Activated T-cell treated with anti-CD3 and anti-CD28 coated beads for 4 hours (primary cell): Measurements from ENCODE around the gene DMRTC2.
"Not testable (repeated sequence)": the region's sequence is repeated elsewhere in the genome, so short reads cannot be mapped to it uniquely, and the experiment has no call there.

ENCODE experiments used
- DNase-seq: peaks from one replicate; pipeline ENCODE4 v3.0.0-alpha.2; 2020

The DMRTC2 gene

DNA sequence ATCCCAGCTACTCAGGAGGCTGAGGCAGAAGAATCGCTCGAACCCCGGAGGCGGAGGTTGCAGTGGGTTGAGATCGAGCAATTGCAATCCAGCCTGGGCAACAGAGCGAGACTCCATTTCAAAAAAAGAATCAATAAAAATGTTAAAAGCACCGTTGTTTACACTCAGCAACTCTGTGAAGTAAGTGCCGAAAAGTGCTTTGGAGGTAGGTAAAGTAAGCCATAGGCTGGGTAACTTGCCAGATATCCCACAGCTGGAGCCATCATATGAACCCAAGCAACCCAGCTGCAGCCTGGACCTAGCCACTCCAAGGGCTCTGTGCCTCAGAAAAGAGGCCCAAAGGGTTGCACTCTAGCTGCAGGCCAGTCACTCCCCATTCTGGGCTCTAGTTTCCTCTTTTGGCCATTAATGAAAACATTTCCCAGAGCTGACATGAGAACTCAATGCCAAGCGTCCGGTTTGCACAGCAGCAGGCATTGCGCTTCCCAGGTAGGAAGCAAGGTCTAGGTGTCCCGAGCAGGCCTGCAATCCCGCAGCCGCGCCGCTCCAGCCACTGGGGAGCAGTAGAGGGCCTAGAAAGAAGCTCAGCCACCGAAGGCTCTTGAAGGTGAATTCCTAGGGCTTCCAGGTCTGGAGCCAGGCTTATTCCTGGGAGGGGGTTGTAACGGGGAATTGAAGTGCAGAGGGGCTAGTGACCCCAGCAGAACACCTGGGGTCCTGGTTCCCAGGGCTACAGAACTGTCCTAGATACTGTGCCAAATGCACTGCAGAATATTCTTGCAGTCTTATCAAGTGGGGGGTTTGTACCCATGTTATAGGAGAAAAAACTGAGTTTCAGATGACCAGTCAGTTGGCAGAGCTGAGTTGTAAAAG, 28.2 kb downstream of the DMRTC2 start:
- DNase-seq: peak; percentile 54

GRCh38 chr19:41875973-41876372, 31.1 kb downstream of the DMRTC2 start:
- DNase-seq: not testable (repeated sequence)

DNA sequence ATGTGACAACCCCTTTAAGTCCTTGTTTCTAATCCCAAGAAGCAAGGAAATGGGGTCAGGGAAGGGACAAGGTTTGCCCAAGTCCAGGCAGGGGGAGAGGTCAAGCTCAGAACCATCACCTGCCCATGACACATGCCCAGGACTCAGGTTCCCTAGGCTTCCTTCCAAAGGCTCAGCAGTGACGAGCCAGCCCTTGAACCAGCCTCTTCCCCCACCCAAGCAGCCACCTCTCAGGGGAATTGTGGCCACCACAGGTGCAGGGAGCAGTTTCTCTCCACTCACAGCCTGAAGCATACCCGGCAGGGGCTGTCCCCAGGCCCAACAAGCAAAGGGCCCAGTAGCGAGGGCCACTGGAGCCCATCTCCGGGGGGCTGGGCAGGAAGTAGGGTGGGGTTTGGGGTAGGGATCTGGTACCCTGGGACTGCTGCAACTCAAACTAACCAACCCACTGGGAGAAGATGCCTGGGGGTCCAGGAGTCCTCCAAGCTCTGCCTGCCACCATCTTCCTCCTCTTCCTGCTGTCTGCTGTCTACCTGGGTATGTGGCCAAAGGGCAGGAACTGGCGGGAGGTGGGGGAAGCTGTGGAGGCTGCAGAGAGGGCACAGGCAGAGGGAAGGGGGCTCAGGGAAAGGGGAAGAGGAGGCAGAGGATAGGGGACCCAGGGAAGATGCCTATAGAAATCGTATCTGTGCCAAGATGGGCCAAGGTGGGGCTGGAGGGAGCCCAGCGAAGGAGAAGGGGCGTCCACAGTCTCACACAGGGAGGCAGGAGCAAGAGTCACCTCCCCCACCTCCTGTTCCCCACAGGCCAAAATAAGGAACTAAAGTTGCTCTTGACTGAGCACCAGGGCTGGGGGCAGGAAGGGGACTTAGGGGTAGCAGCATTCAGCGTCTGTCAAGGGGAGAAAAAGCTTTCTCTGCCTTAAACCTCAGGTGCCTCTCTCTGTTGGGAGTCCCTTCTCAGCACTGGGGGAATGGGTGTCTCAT, 32.3 kb downstream of the DMRTC2 start, which contains the start of gene CD79A:
TSS of gene CD79A (plus strand) at position 433 of the 986 bp plus-strand sequence. CDS start at position 459, 26 bp downstream.
- no peak for DNase-seq

DNA sequence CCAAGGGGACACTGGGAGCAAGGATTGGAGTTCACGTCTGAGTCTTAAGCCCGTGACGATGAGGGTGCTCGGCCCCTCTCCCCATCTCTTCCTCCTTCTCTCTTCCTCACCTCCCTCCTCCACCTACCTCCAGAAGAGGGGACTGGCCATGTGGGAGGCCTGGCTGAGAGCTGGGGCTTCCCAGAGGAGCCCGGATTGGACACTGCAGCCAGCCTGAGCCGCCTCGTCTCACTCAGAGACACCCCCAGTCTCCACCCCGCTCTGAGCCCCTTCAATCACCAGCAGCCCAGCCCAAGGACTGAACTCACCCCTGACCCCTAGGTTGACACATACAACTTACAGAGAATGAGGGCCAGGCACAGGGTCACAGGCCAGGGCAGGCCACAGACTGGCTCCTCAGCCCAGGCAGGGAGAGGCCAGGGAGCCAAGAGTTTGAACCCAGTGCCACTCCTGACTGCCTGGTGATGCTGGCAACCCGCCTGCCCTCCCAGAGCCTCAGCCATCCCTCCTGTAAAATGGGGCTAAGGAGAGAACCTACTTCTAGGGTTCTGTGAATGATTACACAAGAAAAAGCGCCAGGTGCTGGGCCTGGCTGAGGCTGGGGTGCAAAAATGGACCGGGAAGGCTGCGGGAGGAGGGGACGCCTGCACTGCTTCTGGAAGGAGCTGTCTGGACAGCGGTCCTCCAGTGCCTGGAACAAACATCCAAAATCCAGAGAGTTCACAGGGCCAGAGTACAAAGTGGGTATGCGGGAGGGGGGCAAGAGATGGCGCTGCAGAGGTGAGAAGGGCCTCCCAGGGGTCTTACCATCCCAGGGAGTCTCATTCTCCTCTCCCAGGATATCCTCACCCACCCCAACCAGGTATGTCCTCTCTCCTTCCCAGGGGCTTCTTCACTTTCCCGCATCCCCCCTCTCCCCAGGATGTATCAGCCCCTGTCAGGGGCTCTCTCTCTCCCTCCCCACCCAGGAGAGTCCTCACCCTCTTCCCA, 33.4 kb downstream of the DMRTC2 start:
- DNase-seq: no peak

- no peak for DNase-seq
Measured at GRCh38 chr19:41879080-41879479, 34.2 kb downstream of the DMRTC2 start.

DNA sequence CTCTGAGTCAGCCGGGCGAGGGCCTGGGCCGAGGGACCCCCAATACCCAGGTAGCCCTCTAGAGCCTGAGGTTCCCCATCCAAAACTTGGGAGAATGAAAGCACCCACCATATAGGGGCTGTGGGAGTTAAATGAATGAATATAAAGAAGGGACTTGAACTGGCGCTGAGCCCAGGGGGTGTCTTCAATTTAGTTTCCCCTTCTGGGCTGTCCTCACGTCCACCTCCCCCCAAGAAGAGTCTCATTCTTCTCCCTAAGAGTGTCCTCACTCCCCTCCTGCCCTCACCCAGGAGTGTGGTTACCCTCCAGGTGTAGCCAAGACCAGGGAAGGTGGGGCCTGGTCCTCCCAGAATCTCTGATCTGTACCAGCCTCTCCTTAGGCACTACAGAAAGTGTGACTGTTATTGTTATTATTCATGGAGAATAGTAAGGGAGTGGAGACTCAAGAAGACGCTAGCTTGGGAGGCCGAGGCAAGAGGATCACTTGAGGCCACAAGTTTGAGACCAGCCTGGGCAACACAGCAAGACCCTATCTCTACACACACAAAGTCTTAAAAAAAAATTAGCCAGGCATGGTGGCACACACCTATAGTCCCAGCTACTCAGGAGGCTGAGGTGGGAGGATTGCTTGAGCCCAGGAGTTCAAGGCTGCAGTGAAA, 35.0 kb downstream of the DMRTC2 start:
- no peak for DNase-seq

GRCh38 chr19:41880329-41880708, 35.5 kb downstream of the DMRTC2 start:
- DNase-seq: no peak

GRCh38 chr19:41882568-41883462, 38.0 kb downstream of the DMRTC2 start, which contains the start of gene ARHGEF1:
Gene ARHGEF1, plus strand, starts transcription at chr19:41883184. Its CDS starts 4,899 bp downstream, at chr19:41888083.
- DNase-seq: peak; percentile 46

DNA sequence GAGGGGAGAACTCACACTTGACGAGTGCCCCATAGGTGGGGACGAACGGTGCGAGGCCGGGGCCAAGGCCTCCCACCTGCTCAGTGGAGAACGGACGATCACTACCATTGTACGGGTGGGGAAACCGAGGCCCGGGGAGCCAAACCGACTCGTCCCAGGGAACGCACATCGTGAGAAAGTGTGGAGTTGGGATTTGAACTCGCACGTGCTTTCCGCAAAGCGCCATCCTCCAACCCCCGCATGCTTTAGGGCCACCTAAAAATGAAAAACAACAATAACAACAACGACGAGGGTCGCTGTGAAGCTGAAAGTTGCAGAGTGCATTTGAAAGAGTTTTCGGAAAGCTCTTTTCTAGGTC, 38.6 kb downstream of the DMRTC2 start:
- no peak for DNase-seq

GRCh38 chr19:41883821-41884733, 39.2 kb downstream of the DMRTC2 start:
- DNase-seq: peak; percentile 74

- DNase-seq: no peak
Measured at GRCh38 chr19:41886761-41887710, 42.2 kb downstream of the DMRTC2 start.

GRCh38 chr19:41887711-41888382, 43.0 kb downstream of the DMRTC2 start:
- peak; percentile 82 for DNase-seq

GRCh38 chr19:41888926-41889325, 44.1 kb downstream of the DMRTC2 start:
- no peak for DNase-seq

- no peak for DNase-seq
Measured at GRCh38 chr19:41889896-41890295, 45.1 kb downstream of the DMRTC2 start.

GRCh38 chr19:41890936-41891335, 46.1 kb downstream of the DMRTC2 start:
- no peak for DNase-seq

DNA sequence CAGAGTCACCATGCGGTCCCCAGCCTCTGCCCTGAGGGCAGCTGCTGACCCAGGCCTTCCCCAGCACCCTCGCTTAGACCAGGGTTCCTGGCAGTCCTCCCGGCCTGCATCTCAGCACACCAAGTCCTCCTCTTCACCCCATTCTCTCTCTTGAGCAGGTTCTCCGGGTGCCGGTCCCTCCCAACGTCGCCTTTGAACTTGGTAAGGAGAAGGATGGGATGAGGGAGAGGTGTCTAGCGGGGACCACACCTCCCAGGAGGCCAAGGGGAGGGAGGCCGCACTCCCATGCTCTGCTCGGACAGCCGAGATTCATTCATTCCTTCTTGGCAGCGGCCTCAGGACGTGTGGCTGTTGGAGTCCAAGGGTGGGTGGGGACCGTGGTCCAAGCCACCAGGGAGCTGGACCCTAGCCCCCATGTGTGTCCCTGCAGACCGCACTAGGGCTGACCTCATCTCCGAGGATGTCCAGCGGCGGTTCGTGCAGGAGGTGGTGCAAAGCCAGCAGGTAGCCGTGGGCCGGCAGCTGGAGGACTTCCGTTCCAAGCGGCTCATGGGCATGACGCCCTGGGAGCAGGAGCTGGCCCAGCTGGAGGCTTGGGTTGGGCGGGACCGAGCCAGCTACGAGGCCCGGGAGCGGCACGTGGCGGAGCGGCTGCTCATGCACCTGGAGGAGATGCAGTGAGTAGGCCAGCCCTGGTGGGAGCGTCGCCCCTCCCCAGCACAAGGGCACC, 47.5 kb downstream of the DMRTC2 start:
- no peak for DNase-seq

- no peak for DNase-seq
Measured at GRCh38 chr19:41893899-41894298, 49.1 kb downstream of the DMRTC2 start.
